Left lobe of liver (tissue), 2 donors: Measurements from ENCODE around the gene GPATCH3. TPM values are rescaled to one million over a fixed set of nuclear protein-coding genes. Genes with fewer than 3 reads are reported as not detected.
"Not testable (repeated sequence)": the region's sequence is repeated elsewhere in the genome, so short reads cannot be mapped to it uniquely, and the experiment has no call there.

Source experiments
- ATAC-seq: fragments of 200-7000 bp; cut with Tn5 transposase; one replicate; pipeline ENCODE4 v1.9.1; 2020; ENCODE audit warnings: mild to moderate bottlenecking, moderate library complexity
- DNase-seq: peaks from one replicate; pipeline ENCODE4 v3.0.0-alpha.2; 2020; ENCODE audit warnings: low spot score
- total RNA-seq: library from RNA; stranded (reverse); gene quantifications from one replicate; pipeline ENCODE4 v1.2.1, GENCODE V29; 2021
- donor health status: DM: no; HTN: no; CAD: no; lungs with moderate emphysema.
- donor health status: DM: no; HTN: yes; CAD: no.

The GPATCH3 gene
- total RNA-seq, 1 donor from 2014 or later = 7.1 TPM

- DNase-seq (peak; percentile 98), ATAC-seq (peak; percentile 74)
These were observed 13.7 kb upstream of the GPATCH3 start, which contains the start of gene NR0B2 for GRCh38 chr1:26913754-26914619. TSS of gene NR0B2 (minus strand) at chr1:26913975. CDS start at chr1:26913940, 35 bp downstream.

- DNase-seq (no peak), ATAC-seq (no peak)
These were observed 13.1 kb upstream of the GPATCH3 start for GRCh38 chr1:26913389-26913753.

GRCh38 chr1:26912147-26912490 is 11.9 kb upstream of the GPATCH3 start:
- ATAC-seq = no peak

GRCh38 chr1:26911399-26912146 is 11.3 kb upstream of the GPATCH3 start:
- no peak for ATAC-seq
- no peak for DNase-seq

More at GRCh38 chr1:26912147-26912490, 11.9 kb upstream of the GPATCH3 start:
- no peak for DNase-seq

GRCh38 chr1:26910343-26911160 is 10.3 kb upstream of the GPATCH3 start:
- DNase-seq (peak; percentile 72), ATAC-seq (peak; percentile 8)

- ATAC-seq = peak; percentile 0
- DNase-seq = no peak
These were observed 9.7 kb upstream of the GPATCH3 start for GRCh38 chr1:26909951-26910342.

GRCh38 chr1:26907071-26907917 is 7.0 kb upstream of the GPATCH3 start:
- ATAC-seq (peak; percentile 36), DNase-seq (no peak)

- ATAC-seq (no peak), DNase-seq (no peak)
These were observed 696 bp upstream of the GPATCH3 start for GRCh38 chr1:26900815-26901511.

GRCh38 chr1:26897351-26897750 is 2.9 kb downstream of the GPATCH3 start:
- DNase-seq (no peak), ATAC-seq (no peak)

GRCh38 chr1:26894263-26894662 is 6.0 kb downstream of the GPATCH3 start:
- DNase-seq (no peak), ATAC-seq (no peak)

GRCh38 chr1:26890467-26890796 is 9.8 kb downstream of the GPATCH3 start:
- DNase-seq (no peak), ATAC-seq (peak; percentile 46)

GRCh38 chr1:26889551-26890466 is 10.5 kb downstream of the GPATCH3 start, which contains the start of gene GPN2:
TSS of gene GPN2 (minus strand) at chr1:26890283. CDS start at chr1:26890096, 187 bp downstream.
- ATAC-seq = peak; percentile 94
- DNase-seq = peak; percentile 85

- no peak for DNase-seq
- no peak for ATAC-seq
These were observed 12.0 kb downstream of the GPATCH3 start for GRCh38 chr1:26888231-26888630.

GRCh38 chr1:26887125-26887524 is 13.1 kb downstream of the GPATCH3 start:
- DNase-seq = no peak
- ATAC-seq = no peak

- ATAC-seq = no peak
- DNase-seq = no peak
These were observed 17.4 kb downstream of the GPATCH3 start for GRCh38 chr1:26882696-26883463.

GRCh38 chr1:26881611-26882010 is 18.7 kb downstream of the GPATCH3 start:
- DNase-seq = not testable (repeated sequence)

GRCh38 chr1:26879793-26880192 is 20.5 kb downstream of the GPATCH3 start:
- no peak for ATAC-seq
- DNase-seq = no peak

More at GRCh38 chr1:26881611-26882010, 18.7 kb downstream of the GPATCH3 start:
- ATAC-seq = peak; percentile 18

GRCh38 chr1:26877326-26877725 is 22.9 kb downstream of the GPATCH3 start:
- no peak for ATAC-seq

More at GRCh38 chr1:26877326-26877725, 22.9 kb downstream of the GPATCH3 start:
- DNase-seq = no peak
